Measurements from ENCODE around the gene ARL8A.

- no peak for TF ChIP-seq EZH2 (IDR thresholded peaks at IDR 0.05; ENCODE audit: insufficient read depth, poor library complexity, severe bottlenecking)
- TF ChIP-seq EZH2phosphoT487 (IDR thresholded peaks at IDR 0.05; ENCODE audit: insufficient read depth, low read depth) = no peak
These were observed 40.5 kb downstream of the ARL8A start for GRCh38 chr1:202104073-202104472.
